Stimulated activated CD4-positive, alpha-beta T cell treated with anti-CD3 and anti-CD28 coated beads, Interleukin-1b, Interleukin-23, amount 100 ng/mL, for 24 hours (primary cell): ENCODE measurements around the gene MAD1L1.

ENCODE experiments used
- DNase-seq, 4 experiments: peaks; one replicate each; pipeline ENCODE4 v3.0.0-alpha.2; 2020; ENCODE audit warnings: low read depth in 4 of 4, low spot score in 1 of 4

MAD1L1 gene

GRCh38 chr7:1769286-1770200 is 463.2 kb downstream of the MAD1L1 start:
- DNase-seq, result no peak

DNA sequence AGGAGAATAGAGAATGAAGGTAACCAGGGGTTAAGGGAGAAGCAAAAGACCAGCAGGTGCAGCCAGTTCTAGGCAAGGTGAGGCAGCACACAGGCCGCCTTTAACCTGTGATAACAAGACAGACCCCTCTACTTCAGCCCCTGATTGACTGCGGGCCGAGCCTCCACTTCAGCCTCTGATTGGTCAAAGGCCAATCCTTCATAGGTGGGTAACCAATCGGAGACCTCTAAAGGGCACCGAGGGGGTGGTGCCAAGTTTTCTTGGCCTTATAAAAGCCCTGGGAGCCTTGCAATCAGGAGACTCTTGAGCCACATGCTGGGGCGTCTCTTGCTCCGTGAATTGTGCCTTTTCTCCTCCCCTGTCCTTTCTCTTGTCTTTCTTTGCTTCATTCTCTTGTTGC is 463.9 kb downstream of the MAD1L1 start:
- DNase-seq, result no peak

DNA sequence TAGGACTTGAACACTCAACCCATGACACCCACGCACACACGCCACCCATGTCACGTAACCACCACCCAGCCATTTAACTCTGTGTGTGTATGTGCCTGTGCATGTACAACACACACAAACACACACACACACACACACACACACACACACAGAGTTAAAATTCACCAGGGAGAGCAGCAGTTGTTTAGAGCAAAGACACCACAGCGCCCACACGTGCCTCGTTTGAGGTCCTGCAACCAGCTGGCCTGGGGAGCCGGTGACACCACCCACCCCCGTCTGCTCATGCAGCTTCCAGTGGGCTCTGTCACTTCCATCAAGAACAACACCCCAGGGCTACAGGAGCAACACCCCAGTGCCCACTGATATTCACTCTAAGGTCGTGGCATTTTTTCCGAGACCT is 465.2 kb downstream of the MAD1L1 start:
- no peak for DNase-seq
